GM19467 (cell line): ENCODE data around the gene DACH2.
A peak's percentile ranks its signal among the peaks of the same experiment; 100 is the strongest.
"Not testable (repeated sequence)": the region's sequence is repeated elsewhere in the genome, so short reads cannot be mapped to it uniquely, and the experiment has no call there.

ENCODE experiments used
- ATAC-seq: cut with Tn5 transposase; IDR thresholded peaks from one replicate; pipeline ENCODE4 v1.9.1; 2021; ENCODE audit warnings: mild to moderate bottlenecking, moderate library complexity; ENCODE audit not compliant: unreplicated experiment

Gene DACH2

DNA sequence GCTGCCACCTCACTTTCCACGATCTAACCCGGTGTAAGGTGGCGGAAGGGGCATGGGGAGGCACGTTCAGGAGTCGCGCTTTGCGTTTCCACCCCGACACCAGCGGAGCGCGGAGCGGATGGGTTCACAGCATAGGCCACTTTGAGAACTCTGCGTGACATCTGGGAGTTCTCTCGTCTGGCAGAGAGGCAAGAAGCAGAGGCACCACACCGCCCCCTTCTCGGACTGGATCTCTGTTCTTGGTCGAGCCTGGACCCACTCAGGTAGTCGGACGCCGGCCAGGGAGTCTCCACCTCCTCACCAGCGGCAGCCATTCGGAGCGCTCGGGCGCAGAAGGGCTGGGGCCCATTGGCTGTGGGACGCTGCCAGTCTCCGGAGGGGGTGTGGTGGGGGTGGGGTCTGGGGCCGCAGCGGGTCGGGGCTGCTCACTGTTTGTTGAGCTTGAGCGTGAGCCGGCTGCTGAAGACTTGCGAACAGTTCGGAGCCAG lies at the start of gene DACH2:
DACH2 (plus strand) TSS at position 428 of the 488 bp plus-strand sequence.
- peak; percentile 75 for ATAC-seq

DNA sequence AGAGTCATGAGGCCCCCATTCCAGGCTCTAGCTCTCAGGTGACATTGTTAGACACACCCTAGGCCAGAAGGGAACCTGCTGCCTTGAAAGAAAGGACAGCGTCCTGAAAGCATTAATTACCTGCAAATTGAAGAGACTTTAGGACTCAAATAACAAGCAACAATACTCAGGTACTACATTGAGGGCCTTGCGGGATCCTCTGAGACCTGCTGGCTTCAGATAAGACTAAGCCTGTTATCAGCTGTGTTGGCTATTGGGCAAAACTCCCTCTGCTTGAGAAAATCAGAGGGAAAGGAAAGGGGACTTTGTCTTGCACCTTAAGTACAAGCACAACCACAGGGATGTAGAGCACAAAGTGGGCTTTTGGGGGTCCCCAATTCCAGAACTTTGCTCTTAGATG lies 45.9 kb upstream of the DACH2 start:
- no peak for ATAC-seq

DNA sequence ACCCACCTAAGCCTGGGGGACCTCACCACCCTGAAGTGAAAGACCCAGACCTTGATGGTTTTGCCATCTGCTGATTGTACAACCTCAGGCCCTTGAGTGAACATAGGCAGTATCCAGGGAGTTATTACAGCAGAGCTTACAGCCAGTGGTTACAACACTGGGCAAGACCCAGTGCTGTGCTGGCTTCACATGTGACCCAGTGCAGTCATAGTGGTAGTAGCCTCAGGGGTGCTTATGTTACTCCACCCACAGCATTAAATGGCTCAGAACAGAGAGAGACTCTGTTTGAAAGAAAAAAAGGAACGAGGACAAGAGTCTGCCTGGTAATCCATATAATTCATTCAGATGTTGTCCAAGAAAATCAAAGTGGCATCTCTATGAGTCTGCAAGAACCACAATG lies 45.2 kb upstream of the DACH2 start:
- ATAC-seq, result no peak

DNA sequence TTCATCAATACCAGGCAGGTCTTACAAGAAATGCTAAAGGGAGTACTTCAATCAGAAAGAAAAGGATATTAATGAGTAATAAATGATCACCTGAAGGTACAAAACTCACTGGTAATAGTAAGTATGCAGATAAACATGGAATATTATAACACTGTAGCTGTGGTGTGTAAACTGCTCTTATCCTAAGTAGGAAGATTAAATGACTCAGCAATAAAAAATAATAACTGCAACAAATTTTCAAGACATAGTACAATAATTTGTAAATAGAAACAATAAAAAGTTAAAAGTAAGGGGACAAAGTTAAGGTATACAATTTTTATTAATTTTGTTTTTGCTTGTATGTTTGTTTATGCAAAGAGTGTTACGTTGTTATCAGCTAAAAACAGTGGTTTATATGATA lies 43.7 kb upstream of the DACH2 start:
- no peak for ATAC-seq

DNA sequence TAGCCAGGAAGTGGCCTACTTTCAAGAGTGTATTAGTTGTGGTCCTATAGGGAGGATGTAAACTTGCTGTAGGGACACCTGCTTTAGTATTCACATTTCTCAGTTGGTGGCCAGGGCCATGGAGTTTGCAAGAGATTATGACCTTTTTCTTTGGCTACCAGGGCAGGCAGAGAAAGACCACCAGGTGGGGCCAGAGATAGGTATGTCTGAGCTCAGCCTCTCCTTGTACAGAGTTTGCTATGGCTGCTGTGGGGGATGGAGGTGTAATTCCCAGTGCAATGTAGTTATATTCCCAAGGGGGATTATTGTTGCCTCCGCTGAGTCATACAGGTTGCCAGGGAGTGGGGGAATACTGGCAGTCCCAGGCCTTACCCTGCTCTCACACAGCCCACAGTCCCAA lies 26.3 kb upstream of the DACH2 start:
- no peak for ATAC-seq

DNA sequence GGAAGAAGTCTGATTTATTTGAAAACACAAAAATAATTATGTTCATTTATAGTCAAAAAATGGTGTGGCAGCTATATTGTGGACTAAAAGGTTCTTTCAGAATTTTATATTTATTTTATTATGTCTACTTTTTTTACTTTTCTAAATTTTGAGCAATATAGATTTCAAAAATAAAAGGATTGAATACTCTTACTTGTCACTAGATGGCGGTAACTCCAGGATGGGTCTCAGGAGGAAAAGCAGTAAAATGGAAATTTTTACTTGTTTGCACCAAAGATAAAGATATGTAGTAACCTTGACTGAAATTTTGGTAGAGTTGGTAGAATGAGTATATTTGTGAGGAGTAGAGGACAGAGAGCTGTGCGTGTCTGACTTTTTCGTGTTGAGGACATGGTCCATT lies 14.5 kb upstream of the DACH2 start:
- no peak for ATAC-seq

DNA sequence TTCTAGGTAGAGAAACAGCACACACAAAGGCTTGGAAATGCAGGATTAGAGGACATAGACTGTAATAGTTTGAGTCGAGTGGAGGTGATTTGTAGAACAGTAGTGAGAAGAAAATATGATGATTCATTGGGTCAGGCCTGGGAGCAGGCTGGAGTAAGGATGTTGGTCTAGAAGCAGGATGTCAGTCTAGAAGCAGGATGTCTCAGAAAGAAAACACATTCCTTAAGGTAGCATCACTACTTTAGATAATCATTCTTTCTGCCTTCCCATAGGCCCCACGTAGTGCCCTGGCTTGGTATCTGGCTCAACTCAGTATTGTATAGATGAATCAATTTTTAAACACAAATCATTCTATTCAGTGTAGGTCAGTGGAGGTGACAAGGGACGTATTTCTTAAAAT lies 11.2 kb upstream of the DACH2 start:
- no peak for ATAC-seq

DNA sequence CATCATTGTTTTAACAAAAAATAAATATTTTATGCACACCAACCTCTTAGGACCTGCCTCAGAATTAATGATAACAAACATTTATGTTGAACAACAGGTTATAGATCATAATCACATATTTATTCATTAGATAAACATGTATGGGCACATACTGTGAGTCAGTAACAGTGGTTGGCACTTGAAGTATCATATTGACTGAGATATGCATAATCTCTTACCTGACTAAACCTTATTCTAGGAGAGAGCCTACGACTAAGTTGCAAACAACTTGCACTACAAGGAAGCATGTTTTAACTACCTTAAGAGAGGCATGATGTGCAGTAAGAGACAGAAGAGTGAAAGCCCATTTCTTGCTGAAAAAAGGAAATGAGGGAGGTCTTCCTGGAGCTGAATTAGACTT lies 6.5 kb upstream of the DACH2 start:
- no peak for ATAC-seq

DNA sequence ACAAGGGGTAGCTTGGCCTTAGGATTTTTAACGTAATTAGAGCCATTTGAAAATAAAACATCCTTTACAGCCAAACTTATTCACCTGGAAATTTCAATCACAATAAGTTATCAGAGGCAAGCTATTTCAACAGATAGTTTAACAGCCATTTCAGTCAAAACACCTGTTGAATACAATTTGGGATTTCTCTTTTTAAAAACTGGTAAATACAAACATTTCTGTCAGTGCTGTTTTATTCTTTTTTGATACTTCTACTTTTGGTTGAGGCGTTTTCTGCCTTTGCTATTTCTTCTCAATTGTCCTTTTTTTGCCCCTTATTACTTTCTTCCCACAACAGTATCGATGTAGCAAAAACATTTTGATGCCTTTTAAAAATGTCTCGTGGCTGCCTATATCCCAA lies 2.1 kb upstream of the DACH2 start:
- ATAC-seq, result no peak

DNA sequence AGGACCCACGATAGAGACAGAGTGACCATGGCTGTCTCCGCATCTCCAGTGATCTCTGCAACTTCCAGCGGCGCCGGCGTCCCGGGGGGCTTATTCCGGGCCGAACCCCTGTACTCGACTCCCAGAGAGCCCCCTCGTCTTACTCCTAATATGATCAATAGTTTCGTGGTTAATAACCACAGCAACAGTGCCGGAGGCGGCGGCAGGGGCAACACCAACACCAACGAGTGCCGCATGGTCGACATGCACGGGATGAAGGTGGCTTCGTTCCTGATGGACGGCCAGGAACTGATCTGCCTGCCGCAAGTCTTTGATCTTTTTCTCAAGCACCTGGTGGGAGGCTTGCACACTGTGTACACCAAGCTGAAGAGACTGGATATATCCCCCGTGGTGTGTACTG lies 343 bp downstream of the DACH2 start:
- ATAC-seq, result no peak

DNA sequence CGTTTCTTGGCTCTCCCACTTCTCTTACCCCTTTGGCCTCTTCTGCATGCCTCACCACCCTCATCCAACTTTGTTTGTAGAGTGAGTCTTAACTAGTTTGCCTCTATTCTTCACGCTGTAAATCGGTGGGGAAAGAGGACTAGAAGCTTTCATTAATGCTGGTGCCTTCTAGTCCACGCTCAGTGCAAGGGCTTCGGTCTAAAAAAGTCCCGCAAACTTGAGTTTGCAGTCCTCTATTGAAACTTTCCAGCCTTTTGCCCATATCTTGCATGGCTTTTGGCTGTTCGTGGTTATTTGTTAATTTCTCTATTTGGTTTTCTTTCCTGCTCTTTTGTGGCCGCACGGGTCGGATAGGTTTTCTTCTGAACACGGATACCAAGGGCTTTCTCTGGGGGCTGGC lies 868 bp downstream of the DACH2 start:
- ATAC-seq, result no peak

DNA sequence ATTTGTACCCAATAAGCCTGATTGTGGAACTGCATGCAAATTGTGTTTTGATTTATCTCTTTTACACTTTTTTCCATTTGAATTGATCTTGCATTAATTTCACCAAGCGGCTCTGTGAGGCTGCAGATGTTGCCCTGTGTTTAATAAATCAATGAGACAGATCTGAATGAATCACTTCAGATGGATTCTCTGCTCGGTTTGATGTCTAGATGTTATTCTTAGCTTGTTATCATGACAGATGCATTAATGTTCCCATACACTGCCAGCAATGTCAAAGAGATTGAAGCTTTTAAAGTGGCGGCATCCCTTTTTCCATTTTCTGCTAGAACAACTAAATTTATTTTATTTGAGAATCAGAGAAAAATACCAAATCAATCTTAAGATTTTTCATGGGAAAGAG lies 6.3 kb downstream of the DACH2 start:
- ATAC-seq, result no peak

DNA sequence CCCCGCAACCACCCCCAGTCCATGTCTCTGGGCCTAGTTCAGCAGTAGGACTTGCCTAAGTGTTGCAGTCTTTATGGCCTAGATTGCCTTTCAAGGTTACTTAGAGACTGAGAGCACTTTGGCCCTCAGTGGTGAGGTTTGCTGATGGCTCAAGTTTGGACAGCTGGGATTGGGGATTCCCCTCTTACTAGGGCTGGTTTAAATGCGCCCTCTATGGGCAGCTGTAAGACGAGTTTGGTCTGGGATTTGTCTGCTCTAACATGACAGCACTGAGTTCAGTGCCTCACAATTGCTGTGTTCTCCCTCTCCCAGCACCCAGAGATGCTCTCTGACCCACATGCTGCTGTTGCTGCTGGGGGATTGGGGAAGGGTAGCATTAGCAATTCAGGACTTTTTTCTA lies 23.1 kb downstream of the DACH2 start:
- no peak for ATAC-seq

DNA sequence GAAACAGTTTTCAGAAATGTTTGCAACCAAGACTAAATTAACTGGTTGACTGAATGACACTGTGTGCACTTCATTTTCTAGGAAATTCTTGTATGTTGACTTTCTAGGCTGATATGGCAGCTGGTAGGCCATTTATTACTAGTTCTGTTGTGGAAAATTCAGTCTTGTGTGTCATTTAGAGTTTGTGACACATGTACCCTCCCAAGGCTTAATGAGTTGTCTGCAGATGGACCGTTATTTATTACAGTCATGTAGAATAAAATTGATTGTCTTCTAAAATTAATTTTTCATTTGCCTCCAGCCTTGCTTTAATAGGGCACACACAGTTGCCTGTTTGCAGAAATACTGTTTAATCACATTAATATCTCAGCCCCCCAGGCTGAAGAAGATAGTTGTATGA lies 30.7 kb downstream of the DACH2 start:
- ATAC-seq, result no peak

DNA sequence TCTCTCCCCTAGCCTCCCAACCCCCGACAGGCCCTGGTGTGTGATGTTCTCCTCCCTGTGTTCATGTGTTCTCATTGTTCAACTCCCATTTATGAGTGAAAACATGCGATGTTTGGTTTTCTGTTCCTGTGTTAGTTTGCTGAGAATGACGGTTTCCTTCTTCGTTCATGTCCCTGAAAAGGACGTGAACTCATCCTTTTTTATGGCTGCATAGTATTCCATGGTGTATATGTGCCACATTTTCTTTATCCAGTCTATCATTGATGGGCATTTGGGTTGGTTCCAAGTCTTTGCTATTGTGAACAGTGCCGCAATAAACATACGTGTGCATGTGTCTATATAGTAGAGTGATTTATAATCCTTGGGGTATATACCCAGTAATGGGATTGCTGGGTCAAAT lies 33.1 kb downstream of the DACH2 start:
- not testable (repeated sequence) for ATAC-seq

DNA sequence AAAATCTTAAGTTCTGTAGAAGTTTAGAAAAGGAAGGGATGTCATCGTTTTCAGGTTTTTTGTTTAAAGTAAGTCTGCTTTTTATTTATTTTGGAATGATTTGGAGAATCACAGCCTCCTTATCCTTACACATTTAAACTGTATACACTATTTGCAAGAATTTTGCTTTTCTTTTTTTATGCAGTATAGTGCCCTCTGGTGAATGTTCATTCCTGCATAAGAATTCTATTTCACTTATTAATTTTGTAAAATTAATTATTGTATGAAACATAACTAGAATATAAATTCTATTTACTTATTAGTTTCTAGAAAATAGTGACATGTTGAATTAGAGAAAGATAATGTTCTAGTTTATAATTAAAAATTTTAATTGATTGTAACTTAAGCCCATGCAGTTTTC lies 44.6 kb downstream of the DACH2 start:
- ATAC-seq, result no peak

DNA sequence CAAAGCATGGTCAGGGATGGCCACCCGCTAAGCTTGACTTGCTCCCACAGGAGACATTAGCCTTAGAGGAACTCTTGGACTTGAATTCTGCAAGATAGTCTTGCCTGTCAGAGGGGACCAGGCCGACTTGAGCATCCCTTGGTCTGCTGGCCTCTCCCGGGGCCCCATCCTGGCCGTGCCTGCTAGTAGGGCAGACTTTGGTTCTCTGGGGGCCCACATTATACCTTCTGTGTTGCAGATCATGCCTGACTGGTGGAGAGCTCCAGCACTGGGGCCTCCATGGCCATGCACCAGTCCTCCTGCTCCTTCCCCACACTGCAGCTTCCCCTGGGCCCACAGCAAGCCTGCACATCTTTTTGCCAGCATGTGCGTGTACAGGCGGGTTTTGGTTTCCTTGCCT lies 46.5 kb downstream of the DACH2 start:
- no peak for ATAC-seq

DNA sequence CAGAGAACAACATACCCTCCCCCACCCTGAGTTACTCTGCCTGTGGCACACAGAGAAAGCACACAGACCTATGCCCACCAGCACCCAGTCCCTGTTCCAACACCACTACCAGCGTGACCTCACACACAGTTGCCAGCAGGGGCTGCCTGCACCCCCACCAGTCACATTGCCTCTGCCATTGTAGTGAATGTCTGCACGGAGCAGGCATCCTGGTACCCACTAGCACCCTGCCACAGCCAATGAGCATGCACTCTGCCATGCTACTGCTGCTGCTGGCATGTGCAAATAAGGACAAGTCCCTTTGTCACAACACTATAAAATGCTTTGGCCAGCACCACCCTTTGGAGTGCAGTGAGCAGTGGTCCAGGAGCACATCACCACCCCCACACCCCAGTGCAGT lies 47.1 kb downstream of the DACH2 start:
- ATAC-seq, result no peak

DNA sequence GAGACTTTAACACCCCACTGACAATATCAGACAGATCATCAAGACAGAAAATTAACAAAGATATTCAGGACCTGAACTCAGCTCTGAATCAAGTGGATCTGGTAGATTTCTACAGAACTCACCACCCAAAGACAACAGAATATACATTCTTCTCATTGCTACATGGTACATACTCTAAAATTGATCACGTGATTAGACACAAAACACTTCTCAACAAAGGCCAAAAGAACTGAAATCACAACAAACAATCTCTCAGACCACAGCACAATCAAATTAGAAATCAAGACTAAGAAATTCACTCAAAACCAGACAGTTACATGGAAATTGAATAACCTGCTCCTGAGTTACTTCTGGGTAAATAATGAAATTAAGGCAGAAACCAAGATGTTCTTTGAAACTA lies 49.6 kb downstream of the DACH2 start:
- no peak for ATAC-seq

DNA sequence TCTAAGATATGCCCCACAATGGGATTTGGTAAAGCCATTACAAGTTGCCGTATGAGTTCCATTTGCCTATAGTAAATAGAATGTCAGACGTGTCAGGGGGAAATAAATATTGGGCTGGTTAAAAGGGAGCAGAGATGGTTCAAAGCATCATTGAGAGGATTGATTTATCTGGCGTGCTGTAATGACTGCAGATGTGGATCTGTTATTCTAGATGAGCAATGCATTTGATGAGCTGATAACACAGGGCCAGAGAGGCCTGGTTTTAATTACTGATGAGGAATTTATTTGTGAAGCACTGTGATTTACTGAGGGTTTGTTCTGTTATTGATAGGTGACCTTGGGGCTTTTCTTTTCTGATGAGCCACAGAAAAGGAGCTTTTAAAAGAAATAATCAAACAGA lies 62.5 kb downstream of the DACH2 start:
- ATAC-seq, result no peak

DNA sequence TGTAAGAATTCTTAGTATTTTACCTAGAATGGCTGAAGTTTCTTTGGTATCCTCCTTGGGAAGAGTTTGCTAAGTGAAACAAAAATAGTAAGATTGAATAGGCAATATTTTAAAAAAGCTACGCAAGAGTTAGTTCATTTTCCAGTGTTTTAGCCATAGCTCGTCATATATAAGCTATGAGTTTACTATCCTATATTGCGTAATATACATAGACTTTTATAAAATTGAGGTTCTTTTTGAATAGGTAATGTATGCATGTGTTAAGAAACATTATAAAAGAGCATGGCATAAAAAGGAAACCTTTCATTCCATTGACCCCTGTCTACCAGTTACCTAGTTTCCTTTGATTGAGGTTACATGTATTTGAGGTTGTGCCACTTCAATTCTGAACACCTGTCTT lies 67.0 kb downstream of the DACH2 start:
- no peak for ATAC-seq

DNA sequence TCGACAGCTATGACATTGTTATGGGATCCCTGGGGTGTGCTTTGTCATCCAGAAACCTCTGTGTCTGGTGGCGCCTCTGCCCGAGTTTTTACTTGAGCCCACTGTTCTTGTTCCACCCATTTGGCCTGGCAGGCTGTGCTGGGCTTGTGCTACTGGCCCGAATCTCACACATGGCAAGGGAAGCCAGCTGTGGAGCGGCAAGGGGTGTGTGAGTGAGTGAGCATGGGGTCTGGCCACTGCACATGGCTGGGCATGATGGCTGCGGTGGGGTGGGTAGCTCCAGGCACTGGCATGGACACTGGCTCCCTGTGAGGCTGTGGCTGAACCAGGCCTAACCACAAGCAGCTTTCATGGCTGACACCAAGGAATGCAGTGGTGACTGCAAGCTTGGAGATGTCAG lies 89.2 kb downstream of the DACH2 start:
- ATAC-seq, result no peak

DNA sequence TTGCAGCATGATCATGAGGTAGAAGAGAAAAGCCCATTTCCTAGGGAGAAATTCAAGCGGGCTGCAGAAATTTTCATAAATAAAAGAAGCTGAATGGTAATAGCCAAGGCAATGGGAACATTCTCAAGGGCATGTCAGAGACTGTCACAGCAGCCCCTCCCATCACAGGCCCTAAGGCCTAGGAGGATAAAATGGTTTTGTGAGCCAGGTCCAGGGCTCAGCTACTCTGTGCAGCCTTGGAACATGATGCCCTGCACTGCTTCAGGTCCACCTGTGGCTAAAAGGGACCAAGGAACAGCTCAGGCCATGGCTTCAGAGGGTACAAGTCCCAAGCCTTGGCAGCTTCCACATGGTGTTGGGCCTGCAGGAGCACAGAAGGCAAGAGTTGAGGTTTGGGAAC lies 93.3 kb downstream of the DACH2 start:
- ATAC-seq, result no peak

DNA sequence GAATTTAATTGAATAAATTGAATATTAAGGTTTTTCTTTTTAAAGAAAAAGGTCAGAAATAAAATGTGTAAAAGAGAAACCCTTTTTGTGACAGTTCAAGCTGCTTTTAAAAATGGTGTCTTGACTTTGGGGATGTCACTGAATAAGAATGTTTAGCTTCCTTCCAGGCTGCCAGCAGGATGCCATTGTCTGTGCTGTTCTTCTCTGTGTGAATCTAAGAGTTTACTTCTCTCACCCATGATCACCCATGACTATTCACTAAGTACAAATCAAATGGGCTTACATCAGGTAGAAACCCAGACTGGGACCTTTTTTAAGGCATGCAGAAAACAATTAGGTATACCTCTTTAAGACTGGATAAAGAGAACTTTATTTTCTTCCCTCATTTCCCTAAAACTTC lies 115.3 kb downstream of the DACH2 start:
- ATAC-seq, result no peak
